ENCODE measurements around the gene VPREB3.

The VPREB3 gene, protein sequence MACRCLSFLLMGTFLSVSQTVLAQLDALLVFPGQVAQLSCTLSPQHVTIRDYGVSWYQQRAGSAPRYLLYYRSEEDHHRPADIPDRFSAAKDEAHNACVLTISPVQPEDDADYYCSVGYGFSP

DNA sequence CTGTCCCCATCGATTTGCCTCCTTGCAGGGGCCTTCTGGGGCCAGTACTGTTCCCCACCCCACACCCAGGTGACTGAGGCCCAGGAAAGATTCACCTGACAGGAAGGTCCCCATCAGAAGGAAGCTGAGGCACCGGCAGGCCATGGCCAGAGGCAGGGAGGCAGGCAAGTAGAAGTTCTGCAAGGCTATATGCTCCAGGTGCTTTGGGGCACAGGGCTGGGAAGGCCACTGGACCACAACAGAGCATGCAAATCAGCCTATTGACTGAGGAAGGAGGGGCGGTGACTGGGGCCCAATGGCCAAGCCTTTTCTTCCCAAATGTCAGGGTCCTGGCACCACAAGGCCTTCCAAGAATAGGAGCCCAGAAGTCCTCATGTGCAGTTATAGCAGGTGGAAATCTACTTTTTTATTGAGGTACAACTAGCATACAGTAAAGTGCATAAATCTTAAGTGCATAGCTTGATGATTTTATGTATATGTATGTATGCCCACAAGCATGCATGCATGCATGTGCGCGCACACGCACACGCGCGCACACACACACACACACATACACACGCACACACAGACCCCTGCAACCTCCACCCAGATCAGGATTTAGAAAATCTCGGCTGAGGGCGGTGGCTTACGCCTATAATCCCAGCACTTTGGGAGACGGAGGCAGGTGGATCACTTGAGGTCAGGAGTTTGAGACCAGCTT, at the start of gene VPREB3:
TSS of gene VPREB3 (minus strand) at position 206 of the 700 bp plus-strand sequence. CDS start at position 144, 62 bp downstream.
- DNase-seq: no peak

DNA sequence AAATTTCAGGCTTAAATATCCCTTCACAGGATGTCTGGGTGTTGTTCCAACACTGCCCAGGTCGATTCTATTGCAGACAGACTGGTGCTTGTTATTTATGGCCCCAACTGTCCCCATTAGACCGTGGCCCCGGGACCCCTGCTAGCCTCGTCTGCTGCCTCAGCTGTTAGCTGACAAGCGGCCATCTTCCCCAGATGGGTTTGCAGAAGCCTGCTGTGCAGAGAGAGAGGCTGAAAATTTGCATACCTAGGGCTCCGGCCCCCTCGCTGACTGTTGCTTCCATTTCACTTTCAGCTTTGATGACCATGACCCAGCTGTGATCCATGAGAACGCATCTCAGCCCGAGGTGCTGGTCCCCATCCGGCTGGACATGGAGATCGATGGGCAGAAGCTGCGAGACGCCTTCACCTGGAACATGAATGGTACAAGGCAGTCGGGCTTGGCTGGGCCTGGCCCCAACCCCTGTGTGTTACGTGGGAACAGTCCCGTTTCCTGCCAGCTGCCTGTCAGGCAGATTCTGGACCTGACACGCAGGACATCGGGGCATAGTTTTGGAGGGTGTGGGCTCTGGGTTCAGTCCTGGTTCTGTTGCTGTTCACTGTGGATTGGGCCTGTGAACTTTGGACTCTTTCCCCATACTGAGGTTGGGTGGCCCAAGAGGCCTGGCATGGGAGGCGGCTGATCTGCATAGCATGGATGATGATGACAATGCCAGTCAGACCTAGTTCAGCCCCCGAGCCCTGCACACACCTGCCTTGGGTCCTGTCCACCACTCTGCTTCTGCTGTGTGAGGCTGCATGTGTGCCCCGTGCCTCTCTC, 49.0 kb upstream of the VPREB3 start:
- DNase-seq: no peak

DNA sequence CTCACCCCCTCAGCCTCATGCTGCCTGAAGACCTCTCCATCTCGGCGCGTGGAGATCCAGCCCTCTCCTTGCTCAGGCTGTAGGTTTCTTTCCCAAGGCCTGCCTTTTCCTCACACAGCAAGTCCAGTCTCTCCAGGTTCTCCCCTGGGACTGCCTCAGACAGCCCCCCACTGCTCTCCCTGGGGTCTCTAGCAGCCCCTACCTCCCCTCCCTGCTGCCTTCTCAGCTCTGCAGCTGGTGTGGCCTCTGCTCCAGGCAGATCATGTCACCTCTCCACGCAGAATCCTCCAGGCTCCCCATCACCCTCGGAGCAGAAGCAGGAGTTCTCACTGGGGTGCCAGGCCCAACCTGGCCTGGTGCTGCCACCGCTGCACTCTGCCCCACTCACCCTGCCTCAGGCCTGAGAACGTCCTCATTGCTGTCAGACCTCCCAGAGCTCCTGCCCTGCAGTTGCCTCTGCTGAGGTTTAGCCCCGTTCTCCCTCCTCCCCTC, 47.7 kb upstream of the VPREB3 start:
- no peak for DNase-seq

DNA sequence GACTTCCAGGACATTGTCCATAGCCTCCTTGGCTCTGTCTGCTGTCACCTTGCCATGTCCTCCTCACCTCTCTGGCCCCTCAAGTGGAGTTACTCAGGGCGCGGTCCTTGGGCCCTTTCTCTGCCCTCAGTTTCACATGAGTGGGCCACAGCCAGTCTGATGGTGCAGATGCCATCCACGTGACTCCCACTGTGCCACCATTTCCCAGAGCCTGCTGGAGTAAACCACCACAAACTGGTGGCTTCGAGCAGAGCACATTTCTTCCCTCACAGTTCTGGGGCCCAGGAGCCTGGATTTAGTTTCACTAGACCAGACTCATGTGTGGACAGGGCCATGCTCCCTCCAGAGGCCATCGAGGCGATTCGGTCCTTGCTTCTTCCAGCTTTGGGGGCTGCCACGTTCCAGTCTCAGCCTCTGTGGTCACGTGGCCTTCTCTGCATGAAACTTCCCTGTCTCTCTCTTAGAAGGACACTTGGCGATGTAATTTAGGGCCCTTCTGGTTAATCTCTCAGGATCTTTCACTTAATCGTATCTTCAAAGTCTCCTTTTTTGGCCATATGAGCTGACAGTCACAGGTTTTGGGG, 47.1 kb upstream of the VPREB3 start:
- no peak for DNase-seq

DNA sequence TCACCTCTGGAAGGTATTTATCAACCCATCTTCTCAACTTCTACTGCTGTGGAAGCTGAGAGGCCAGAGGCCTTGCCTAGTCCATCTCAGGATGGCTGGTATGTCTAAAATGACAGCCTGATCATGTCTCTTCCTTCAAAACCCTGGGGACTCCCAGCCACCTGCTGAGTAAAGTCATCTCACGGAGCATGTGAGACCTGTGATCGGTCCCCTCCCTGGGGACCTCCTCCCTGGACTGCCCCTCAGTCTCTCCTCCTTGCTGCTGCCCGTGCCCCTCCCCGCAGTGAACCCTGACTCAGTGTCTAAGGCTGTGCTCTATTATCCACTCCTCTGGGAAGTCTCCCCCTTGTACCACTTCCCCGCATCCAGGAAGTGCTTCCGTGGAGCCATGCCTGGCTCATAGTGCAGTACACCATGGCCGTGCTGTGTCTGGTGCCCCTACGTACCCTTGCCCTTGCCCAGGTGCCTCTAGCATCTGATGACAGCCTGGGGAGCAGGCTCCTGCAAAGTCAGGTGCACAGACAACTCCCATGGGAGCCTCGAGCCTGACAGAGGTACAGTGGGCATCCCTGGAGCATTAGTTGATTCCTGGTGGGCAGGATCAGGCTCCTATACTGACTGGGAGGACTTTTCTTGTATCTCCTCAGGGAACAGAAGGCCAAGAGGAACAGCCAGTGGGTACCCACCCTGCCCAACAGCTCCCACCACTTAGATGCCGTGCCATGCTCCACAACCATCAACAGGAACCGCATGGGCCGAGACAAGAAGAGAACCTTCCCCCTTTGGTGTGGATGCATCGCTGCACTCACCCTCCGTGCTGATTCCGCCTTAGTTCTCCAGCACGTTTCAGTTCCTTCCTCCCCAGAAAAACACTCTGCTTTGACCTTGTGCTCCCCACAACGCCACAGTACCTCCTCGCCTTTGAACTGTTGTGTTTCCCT, 46.3 kb upstream of the VPREB3 start:
- DNase-seq: no peak

DNA sequence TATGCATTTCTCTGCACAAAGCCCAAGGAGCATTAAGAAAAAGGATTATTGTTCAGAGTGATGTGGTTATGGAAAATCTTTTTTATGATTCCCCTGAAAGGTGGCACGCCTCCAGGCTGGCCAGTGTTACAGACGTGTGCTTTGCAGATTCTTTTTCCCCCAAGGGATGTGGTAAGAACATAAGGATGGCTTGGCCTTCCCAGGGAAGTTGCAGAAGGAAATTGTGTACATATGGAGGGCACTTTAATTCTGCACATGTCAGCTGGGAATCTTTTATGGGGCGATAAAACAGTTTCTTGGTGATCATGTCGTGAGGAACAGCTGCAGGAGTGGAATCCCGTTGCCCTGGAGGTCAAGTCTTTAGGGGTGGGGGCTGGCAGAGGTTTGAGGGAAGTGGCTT, 42.2 kb upstream of the VPREB3 start:
- DNase-seq: no peak

DNA sequence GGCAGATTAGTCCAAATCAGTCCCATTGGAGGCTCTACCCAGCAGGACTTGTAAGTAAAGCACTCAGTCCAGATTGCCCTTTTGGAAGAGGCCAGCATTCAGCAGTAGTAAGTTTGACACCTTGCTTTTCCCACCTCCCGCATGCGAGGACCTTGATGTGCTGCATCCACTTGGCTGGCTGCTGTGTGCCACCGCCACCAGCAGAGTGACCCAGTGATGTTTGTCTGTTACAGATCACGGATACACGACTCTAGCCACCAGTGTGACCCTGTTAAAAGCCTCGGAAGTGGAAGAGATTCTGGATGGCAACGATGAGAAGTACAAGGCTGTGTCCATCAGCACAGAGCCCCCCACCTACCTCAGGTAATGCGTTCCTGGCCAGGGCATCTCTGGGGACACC, 39.1 kb upstream of the VPREB3 start:
- DNase-seq: no peak

DNA sequence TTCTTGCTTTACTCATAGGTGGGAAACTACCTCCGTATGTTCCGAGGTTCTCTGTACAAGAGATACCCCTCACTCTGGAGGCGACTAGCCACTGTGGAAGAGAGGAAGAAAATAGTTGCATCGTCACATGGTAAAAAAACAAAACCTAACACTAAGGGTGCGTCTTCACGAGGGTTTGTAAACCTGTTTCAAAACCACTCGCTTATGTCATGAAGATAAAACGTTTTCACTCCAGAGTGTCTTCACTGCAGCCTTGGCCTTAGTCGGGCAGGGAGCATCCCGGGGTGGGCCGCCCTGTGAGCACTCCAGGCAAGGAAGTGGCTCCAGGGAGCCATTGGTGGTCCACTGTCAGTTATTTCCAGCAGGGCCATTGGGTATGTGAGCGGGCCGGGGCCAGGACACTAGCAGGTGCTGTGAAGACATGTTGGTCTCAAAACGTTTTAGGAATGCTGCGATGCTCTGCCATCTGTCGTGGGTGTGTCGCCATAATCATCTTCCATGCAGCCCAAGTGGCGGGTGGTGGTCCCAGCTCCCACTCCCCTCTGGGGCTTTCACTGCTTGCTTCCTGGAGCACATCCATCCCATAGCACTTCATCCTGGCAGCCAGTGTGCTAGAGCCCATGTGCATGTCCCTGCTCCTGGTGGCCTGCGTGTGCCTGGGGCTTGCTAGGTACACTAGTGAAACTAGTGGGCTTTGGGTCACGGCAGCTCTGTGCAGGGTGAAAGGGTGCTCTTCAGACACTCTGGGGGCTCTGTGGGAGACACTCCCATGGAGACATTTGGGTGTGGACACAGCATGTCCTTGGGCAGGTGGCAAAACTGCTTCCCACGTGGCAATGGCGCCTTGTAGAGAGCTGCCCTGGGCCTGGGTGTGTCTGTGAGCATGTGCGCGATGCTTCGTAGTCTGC, 37.8 kb upstream of the VPREB3 start:
- DNase-seq: no peak

DNA sequence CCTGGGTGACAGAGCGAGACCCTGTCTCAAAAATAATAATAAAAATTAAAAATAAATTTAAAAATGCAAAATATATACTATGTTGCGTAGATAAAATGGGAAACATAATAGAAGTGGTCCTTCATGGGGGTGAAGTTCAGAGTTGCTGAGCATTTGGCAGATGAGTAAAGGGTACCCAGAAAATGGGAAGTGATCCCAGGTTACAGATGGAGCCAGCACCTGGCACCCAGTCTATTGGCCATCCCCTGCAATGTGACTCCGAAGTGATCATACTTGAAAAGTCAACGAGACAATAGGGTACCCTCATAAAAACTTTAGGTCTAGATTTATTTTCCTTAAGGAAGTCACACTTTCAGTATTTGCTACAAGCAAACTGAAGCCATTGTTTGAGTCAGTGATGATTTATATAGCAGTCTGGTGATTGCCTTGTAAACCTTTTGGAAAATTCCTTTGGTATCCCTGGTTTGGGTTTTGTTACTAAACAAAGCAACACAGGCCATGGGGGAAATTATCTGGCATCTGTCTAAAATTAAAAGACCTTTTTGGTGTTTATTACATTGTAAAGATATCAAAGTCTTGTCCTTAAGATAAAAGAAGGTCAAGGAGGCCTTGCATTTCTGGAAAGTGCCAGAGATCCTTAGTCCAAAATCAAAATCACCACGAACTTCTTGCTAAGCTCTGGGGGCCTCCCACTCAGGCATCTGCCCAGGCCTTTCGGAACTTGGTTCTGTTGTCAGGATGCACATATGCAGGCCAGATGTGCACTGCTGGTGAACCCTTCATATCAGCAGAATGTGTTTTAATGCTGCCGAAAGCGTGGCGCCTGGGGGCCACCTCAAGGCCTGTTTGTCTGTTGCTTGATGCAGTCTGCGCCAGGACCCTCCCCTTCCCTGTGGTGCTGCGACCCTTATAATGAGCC, 36.9 kb upstream of the VPREB3 start:
- DNase-seq: no peak

DNA sequence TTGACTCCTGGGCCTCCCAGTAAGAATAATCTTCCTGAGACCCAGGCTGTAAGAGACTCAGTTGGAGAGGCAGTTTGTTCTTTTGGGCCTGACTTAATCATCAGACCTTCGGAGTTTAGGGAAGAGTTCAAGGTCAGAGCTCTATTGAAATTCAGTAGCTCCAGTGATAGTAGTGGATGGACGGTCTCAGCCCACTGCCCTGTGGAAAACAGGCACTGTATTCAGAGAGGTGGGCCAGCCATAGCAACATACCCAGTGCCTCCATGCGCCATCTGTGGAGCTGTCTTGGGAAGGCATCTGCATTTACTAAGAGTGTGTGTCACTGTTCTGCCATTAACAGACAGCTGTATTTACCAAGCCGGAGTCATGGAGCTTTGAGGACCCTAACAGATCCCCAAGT, 35.4 kb upstream of the VPREB3 start:
- no peak for DNase-seq

DNA sequence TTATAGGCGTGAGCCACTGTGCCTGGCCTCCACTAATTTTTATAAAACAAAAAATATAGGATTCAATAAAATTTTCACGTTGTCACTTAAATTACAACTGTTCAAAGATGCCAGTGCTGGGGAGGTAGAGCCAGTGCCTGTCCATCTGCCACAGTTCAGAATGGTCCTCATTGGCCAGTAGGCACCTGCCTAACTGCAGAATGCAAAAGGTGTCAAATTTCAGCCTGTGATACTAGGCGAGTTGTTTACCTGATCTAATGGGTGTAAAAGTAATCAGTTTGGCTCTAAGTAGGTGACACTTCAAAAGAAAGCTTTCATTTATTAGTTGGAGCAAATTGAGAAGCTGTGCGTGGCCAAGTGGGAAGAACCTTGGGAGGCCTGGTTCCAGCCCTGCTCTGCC, 34.9 kb upstream of the VPREB3 start:
- DNase-seq: no peak

DNA sequence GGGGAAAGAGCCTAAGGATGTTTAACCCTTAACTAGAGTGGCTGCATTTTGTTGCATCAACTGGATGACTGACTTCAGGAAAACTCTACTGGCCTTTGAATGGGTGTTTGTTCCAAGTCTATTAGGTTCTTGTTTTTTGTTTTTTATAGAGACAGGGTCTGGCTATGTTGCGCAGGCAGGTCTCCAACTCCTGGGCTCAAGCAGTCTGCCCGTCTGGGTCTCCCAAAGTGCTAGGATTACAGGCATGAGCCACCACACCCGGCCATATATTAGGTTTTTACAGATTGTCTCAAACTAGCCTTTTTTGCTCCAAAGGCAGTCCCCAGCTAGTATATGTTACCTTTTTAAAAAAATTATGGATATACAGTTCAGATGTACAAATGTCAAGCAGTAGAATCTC, 33.7 kb upstream of the VPREB3 start:
- DNase-seq: no peak

DNA sequence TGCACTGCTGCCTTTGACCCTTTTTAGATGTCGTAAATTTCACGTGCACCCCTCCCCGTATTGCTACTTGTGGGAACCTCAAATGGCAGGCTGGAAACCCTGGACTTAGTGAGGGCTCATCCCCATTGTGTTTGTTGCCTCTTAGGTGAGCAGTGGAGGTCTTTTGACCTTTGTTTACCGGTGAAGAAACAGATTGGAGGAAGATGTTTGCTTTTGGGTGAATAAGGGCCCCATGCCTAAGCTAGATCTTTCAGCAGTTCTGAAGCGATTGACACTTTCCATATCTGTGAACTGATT, 33.3 kb upstream of the VPREB3 start:
- no peak for DNase-seq

DNA sequence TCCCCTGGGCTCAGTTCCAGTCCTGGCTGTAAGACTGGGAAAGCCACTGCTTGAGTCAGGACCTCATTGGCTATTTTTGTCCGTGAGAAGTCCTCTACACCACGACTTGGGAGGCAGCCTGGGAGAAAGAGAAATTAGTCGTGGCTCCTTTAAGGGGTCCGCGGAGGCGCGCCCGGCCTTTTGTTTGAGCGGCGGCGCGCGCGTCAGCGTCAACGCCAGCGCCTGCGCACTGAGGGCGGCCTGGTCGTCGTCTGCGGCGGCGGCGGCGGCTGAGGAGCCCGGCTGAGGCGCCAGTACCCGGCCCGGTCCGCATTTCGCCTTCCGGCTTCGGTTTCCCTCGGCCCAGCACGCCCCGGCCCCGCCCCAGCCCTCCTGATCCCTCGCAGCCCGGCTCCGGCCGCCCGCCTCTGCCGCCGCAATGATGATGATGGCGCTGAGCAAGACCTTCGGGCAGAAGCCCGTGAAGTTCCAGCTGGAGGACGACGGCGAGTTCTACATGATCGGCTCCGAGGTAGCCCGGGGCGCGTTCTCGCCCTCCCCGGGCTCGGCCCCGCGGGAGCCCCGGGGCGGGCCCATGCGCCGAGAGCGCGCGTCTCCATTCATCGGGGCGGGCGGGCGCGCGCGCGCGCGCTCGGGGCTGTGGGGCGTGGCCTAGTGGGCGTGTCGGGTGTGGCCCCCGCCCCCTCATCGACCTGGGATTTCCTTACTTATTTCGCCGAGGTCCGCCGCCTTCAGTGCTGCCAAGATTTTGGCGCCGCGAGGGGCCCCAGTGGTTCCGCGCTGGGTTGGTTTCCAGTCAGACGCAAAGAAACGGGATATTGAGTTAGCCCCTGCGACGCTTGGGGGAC, 32.8 kb upstream of the VPREB3 start, which contains the start of gene SMARCB1:
TSS of gene SMARCB1 (plus strand) at position 215 of the 848 bp plus-strand sequence. CDS start at position 419, 204 bp downstream.
- peak; percentile 60 for DNase-seq

DNA sequence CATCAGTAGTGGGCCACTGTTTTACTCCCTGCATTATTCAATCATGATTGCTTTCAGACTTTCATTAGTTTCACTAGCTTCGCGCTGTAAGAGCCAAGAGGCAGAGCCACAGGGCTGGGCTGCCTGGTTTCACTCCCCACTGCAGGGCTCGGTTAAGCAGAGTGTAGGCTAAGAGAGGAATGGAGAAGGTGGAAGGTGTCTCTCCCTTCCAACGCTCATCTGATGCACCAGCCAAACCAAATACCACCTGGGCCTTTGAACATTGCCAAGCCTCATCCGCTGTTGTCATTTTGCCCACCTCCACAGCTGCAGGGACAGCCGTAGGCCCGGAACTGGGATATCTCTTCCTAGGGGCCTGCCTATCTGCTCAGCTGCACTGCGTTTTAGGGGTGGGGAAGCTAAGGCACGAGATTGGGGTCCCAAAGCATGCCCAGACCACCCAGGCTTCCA, 32.1 kb upstream of the VPREB3 start:
- no peak for DNase-seq

DNA sequence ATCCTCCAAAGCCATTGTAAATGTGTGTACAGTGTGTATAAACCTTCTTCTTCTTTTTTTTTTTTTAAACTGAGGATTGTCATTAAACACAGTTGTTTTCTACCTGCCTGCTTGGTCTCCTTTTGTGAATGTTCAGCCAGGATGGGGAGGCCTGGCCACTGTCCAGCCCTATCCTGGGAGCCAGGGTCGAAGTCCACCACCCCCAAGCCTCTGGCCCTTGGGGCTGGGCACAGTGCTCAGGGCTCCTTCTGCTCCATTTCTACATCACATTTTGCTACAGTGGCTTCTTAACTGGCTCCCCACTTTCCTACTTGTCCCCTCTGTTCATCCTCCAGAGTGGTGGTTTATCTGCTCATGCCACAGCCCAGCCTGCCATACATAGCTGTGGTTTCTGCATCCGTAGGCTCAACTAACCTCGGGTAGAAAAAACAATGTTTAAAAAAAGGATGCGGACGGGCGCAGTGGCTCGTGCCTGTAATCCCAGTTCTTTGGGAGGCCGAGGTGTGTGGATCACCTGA, 30.0 kb upstream of the VPREB3 start:
- DNase-seq: peak; percentile 11

DNA sequence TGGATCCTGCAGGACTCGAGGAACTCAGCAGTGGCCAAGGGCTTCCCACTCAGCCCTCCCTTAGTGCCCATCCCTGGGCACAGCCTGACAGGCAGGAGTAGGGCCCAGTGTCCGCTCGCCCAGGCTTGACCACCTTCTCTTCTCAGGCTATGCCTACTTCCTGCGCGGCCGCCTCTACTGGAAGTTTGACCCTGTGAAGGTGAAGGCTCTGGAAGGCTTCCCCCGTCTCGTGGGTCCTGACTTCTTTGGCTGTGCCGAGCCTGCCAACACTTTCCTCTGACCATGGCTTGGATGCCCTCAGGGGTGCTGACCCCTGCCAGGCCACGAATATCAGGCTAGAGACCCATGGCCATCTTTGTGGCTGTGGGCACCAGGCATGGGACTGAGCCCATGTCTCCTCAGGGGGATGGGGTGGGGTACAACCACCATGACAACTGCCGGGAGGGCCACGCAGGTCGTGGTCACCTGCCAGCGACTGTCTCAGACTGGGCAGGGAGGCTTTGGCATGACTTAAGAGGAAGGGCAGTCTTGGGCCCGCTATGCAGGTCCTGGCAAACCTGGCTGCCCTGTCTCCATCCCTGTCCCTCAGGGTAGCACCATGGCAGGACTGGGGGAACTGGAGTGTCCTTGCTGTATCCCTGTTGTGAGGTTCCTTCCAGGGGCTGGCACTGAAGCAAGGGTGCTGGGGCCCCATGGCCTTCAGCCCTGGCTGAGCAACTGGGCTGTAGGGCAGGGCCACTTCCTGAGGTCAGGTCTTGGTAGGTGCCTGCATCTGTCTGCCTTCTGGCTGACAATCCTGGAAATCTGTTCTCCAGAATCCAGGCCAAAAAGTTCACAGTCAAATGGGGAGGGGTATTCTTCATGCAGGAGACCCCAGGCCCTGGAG, 29.3 kb upstream of the VPREB3 start:
- DNase-seq: no peak

DNA sequence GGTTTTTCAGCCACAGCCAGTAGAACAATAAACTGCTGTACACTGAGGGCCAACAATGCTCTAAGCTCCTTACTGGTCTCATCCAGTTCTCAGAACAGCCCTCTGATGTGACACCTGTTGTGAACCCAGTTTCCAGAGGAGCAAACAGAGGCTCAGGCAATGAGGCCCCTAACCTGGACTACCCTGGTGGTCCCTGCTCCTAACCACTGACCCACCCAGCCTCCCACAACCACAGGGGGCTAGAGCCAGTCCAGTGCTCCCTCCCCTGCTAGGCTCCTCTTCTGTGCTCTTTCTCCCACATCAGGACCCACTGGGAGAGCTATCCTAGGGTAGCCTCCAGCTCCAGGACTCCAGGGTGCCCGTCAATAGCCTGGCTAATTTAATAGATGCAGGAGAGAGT, 28.5 kb upstream of the VPREB3 start:
- DNase-seq: no peak
